Chondrocyte (in vitro differentiated cells): ENCODE results near the gene RAB1A. TPM values are rescaled to one million over a fixed set of nuclear protein-coding genes. Genes with fewer than 3 reads are reported as not detected.

ENCODE experiments used
- DNase-seq: peaks from one replicate; pipeline ENCODE4 v3.0.0; 2021; ENCODE audit warnings: mixed read lengths, low spot score
- H3K27ac Mint-ChIP-seq: one replicate; pipeline ENCODE4 v1.8.0; 2021; ENCODE audit warnings: mild to moderate bottlenecking, moderate library complexity, mixed read lengths; ENCODE audit not compliant: unreplicated experiment
- H3K27me3 Mint-ChIP-seq: 2 replicates; pipeline ENCODE4 v1.8.0; 2021; ENCODE audit warnings: low read depth, mixed read lengths
- H3K36me3 Mint-ChIP-seq: 2 replicates; pipeline ENCODE4 v1.8.0; 2021; ENCODE audit warnings: low read depth, mixed read lengths
- H3K4me1 Mint-ChIP-seq: 2 replicates; pipeline ENCODE4 v1.8.0; 2021; ENCODE audit warnings: low read depth, mild to moderate bottlenecking, mixed read lengths
- H3K4me3 Mint-ChIP-seq: one replicate; pipeline ENCODE4 v1.8.0; 2021; ENCODE audit warnings: mild to moderate bottlenecking, moderate library complexity, mixed read lengths; ENCODE audit not compliant: unreplicated experiment
- H3K9me3 Mint-ChIP-seq: 2 replicates; pipeline ENCODE4 v1.8.0; 2021; ENCODE audit warnings: low read depth, mixed read lengths
- CTCF ChIP-seq: fragments of 200-600 bp; sonication (generic); IDR thresholded peaks from 2 replicates; pipeline ENCODE4 v1.5.0; 2021; ENCODE audit warnings: antibody characterized with exemption, mild to moderate bottlenecking, moderate library complexity
- total RNA-seq: library from RNA; stranded (reverse); gene quantifications from 3 replicates; pipeline ENCODE4 v1.2.1, GENCODE V29; 2021

Gene RAB1A
- total RNA-seq, 1 donor from 2014 or later = 192 TPM

DNA sequence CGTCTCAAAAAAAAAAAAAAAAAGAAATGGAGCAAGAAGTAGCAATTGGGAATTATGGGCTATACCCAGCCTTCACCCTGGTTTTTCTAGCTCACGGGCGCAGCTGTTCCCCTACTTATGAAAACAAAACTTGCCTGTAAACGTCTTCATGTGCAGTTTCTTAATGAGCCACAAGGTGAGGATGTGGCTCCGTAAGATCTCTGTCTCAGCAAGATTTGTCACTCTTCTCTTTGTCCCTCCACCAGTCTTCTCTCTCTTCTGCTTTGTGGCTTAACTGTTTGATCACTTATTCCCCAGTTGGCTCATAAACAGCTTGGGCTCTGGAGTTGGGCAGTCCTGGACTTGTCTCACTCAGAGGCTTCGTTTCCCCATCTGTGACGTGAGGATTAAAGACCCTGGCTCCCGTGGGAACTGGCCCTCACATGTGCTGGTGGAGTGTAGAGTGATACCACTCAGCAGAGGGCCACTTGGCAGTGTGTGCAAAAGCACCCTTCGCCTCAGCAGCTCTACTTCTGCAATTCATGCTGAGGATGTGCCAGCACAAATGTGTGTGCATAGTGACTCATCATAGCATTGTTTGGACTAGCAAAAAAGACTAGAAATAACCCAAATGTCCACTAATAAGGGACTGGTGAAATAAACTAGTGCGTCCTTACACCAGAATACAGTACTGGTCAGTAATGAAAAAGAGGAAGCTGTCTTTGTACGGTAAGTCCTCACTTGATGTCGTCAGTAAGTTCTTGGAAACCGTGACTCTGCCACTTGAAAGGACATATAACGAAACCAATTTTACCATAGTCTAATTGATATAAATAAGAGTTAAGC, 65.0 kb downstream of the RAB1A start:
- DNase-seq = no peak
- TF ChIP-seq CTCF = peak; percentile 84
- Mint-ChIP-seq H3K9me3 (no peaks in the 10 kb centered on the region), H3K36me3 (no peaks in the 10 kb centered on the region), H3K27ac (peak overlapping the region; percentile 99), H3K4me1 (peaks cover 49% of the 10 kb centered on the region), H3K4me3 (peak overlapping the region; percentile 50), H3K27me3 (no peaks in the 10 kb centered on the region)

DNA sequence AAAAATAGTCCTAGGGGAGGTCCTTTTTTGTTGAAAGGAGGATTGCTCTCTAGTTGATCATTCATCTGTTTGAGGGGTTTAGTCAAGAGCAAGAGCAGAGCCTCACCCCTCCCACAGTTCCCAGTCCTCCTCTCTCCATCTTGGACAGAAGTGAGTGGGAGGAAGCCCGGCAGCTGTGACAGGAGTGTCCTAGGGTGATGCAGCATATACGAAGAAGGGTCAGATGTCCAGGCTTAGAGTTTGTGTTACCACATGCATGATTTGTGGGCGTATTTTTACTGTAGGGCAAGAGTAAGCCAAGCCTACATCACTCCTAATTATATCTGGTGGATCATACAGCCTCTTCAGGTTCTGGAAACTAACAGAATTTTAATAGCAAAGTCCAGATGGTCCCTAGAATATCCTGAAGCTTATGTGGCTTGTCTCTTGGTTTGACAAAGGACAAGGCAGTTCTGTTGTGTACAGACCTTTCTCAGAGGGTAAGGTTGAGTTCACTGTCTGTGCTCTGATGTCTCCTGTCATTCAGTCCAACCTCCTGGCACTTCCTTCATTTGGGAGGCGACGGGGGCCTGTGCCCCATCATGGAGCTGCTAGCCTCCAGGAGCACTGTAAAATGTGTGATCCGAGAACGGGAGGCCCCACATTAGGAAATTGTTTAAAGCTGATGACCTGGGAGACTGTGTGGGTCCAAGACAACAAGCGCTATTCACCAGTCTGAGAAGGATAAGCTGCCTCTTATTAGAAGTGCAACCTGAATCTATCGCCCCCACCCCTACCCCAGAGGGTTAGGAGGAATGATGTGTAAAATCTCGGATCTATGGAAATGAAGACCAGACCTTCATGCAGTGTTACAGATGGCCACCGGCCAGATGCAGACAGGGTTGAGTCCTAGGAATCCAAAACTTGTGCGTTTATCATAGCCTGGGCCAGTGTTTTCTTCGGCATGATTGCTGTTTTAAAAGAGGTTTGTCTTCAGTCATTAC, 66.8 kb downstream of the RAB1A start:
- H3K4me3 Mint-ChIP-seq = no peak overlapping the region
- H3K36me3 Mint-ChIP-seq = no peaks in the 10 kb centered on the region
- no peaks in the 10 kb centered on the region for H3K27me3 Mint-ChIP-seq
- H3K27ac Mint-ChIP-seq = peak overlapping the region; percentile 53
- DNase-seq = no peak
- H3K9me3 Mint-ChIP-seq = no peaks in the 10 kb centered on the region
- no peak for TF ChIP-seq CTCF
- H3K4me1 Mint-ChIP-seq = peaks cover 52% of the 10 kb centered on the region

GRCh38 chr2:65061910-65062339, 68.0 kb downstream of the RAB1A start:
- DNase-seq = no peak
- Mint-ChIP-seq H3K4me3 (no peak overlapping the region), H3K27me3 (no peaks in the 10 kb centered on the region), H3K9me3 (no peaks in the 10 kb centered on the region), H3K36me3 (no peaks in the 10 kb centered on the region), H3K27ac (no peak overlapping the region), H3K4me1 (peaks cover 58% of the 10 kb centered on the region)
- TF ChIP-seq CTCF = no peak

GRCh38 chr2:65061146-65061909, 68.6 kb downstream of the RAB1A start:
- H3K27me3 Mint-ChIP-seq = no peaks in the 10 kb centered on the region
- no peaks in the 10 kb centered on the region for H3K36me3 Mint-ChIP-seq
- H3K27ac Mint-ChIP-seq = peak overlapping the region; percentile 33
- no peaks in the 10 kb centered on the region for H3K9me3 Mint-ChIP-seq
- peaks cover 59% of the 10 kb centered on the region for H3K4me1 Mint-ChIP-seq
- H3K4me3 Mint-ChIP-seq = no peak overlapping the region
- DNase-seq = no peak
- TF ChIP-seq CTCF = no peak

- no peaks in the 10 kb centered on the region for H3K27me3 Mint-ChIP-seq
- DNase-seq = no peak
- TF ChIP-seq CTCF = no peak
- H3K9me3 Mint-ChIP-seq = no peaks in the 10 kb centered on the region
- peaks cover 45% of the 10 kb centered on the region for H3K4me1 Mint-ChIP-seq
- H3K27ac Mint-ChIP-seq = no peak overlapping the region
- no peak overlapping the region for H3K4me3 Mint-ChIP-seq
- H3K36me3 Mint-ChIP-seq = no peaks in the 10 kb centered on the region
Measured at GRCh38 chr2:65059071-65059470, 70.8 kb downstream of the RAB1A start.
